C4-2B (cell line): ENCODE data around the gene MALRD1.
"Not testable (repeated sequence)": the region's sequence is repeated elsewhere in the genome, so short reads cannot be mapped to it uniquely, and the experiment has no call there.

Experiments
- H3K27ac ChIP-seq: fragments of 450-650 bp; 2 replicates; pipeline ENCODE4 v1.5.1; 2017
- ZFX ChIP-seq: fragments of 450-650 bp; IDR thresholded peaks from 2 replicates; pipeline ENCODE4 v1.6.1; 2017
- TF ChIP-seq, protein P1 (sequence below): fragments of 450-650 bp; conservative IDR thresholded peaks from 2 replicates; pipeline ENCODE4 v1.5.1; 2017; ENCODE audit warnings: mild to moderate bottlenecking

Gene MALRD1

DNA sequence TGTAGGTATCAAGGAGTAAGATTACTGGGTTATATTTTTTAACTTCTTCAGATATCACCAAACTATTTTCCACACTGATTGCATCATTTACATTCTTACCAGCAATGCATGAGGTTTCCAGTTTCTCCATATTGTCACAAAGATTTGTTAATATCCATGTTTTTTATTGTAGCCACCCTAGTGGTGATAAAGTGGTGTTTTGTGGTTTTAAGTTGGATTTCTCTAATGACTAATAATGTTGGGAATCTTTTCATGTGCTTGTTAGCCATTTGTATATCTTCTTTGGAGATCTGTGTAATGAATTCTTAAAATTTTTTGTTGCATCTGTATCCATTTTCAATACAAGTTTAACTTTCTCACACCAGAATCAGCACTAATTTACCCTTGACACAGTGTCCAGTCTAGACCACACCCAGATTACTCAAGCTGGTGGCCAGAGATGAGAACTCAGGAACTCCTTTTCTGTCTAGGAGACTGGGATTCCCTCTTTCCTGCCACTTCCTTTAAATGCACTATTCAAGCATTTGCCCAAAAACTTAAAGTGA lies 700.7 kb downstream of the MALRD1 start:
- no peak overlapping the region for H3K27ac ChIP-seq
- no peak for TF ChIP-seq ZFX
- TF ChIP-seq, protein P1, sequence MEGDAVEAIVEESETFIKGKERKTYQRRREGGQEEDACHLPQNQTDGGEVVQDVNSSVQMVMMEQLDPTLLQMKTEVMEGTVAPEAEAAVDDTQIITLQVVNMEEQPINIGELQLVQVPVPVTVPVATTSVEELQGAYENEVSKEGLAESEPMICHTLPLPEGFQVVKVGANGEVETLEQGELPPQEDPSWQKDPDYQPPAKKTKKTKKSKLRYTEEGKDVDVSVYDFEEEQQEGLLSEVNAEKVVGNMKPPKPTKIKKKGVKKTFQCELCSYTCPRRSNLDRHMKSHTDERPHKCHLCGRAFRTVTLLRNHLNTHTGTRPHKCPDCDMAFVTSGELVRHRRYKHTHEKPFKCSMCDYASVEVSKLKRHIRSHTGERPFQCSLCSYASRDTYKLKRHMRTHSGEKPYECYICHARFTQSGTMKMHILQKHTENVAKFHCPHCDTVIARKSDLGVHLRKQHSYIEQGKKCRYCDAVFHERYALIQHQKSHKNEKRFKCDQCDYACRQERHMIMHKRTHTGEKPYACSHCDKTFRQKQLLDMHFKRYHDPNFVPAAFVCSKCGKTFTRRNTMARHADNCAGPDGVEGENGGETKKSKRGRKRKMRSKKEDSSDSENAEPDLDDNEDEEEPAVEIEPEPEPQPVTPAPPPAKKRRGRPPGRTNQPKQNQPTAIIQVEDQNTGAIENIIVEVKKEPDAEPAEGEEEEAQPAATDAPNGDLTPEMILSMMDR: no peak

DNA sequence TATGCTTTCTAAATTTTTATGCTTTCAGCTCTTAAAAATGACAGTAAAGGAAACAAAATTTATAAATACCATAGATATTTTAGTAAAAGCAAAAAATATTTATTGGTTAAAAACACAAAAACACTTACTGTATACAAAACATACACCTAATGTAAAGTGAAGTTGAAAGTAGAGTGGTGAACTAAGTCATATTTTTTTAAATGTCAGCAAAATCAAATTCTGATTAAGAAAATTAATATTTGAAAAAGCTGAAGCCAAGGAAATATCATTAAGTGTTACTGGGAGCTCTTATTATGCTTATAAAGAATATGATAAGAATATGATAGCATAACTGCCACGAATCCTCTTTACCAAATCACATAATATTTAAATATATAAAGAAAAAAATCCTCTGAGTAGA lies 702.4 kb downstream of the MALRD1 start:
- no peak for TF ChIP-seq ZFX
- TF ChIP-seq, protein P1: no peak
- no peak overlapping the region for H3K27ac ChIP-seq

DNA sequence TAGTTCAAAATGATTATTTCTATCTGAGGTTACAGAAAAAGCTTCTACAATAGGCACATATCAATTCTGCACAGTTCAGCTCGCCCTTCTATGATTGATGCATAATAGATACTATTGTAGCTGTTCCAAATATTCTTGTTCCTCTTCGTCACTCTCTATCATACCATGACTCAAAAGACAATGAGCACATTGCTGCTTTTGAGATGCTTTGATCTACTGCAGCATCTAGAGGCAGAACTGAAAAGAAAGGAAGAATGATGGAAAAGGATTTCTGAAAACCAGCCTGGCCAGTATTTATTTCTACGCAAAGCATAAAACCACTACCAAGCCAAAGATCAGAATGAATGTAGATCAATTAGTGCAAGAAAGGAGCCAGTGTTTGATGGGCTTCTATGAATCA lies 708.3 kb downstream of the MALRD1 start:
- no peak for TF ChIP-seq ZFX
- TF ChIP-seq, protein P1: no peak
- no peak overlapping the region for H3K27ac ChIP-seq

DNA sequence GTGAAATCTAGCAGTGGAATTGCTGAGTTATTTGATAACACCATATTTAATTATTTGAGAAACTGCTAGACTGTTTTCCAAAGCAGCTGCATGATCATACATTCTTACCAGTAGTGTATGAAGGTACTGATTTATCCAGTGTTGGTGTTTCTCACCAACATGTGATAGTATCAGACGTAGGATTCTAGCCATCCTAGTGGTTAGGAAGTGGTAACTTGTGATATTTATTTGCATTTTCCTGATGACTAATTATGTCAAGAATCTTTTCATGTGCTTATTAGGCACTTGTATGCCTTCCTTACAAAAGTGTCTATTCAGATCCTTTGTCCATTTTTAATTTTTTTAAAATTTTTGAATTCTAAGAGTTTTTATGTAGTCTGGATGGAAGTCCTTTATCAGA lies 713.4 kb downstream of the MALRD1 start:
- no peak overlapping the region for H3K27ac ChIP-seq
- TF ChIP-seq ZFX: no peak
- TF ChIP-seq, protein P1: no peak

DNA sequence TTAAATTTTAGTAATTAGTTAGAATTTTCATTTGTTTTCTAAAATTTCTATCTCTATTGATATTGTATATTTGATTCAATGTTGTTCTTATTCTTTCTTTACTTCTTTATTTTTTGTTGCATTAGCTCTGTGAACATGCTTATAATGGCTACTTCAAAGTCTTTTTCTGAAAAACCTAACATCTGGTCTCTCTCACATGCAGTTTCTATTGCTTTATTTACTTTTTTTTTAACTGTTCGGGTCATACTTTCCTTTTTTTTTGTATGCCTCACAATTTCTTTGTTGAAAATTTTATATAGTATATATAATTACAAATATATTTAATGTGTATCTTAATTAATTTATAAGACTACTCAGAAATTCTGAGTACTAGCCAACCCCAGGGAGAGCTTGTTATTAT lies 715.5 kb downstream of the MALRD1 start:
- no peak for TF ChIP-seq ZFX
- TF ChIP-seq, protein P1: no peak
- H3K27ac ChIP-seq: no peak overlapping the region

DNA sequence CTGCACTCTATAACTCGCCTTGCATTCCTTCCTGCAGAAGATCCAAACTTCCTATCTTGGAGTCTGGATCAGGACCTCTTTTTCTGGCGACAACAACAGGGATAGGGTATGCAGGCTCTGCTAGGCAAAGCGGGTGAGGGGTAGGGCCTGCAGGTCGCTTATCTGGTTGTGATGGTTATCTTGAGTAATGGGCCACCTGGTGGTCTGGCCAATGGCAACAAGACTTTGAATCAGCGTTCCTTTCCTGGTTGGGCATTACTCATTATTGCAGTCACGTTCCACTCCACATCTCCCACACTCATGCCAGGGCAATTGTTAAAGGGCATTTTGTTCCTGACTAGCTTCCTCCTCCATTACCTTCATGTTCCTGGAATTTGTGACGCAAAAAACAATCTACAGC lies 719.3 kb downstream of the MALRD1 start:
- no peak overlapping the region for H3K27ac ChIP-seq
- TF ChIP-seq, protein P1: no peak
- TF ChIP-seq ZFX: no peak

DNA sequence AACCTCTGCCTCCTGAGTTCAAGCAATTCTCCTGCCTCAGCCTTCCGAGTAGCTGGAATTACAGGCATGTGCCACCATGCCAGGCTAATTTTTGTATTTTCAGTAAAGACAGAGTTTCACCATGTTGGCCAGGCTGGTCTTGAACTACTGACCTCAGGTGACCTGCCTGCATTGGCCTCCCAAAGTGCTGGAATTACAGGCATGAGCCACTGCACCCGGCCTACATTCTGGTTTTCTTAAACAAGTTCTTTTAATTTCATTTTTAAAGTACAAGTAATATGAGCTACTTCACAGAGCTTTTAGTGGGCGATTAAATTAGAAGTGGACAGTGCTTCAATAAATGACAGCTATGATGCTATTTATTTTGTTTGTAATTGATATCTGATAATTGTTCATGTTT lies 721.2 kb downstream of the MALRD1 start:
- not testable (repeated sequence) for H3K27ac ChIP-seq

DNA sequence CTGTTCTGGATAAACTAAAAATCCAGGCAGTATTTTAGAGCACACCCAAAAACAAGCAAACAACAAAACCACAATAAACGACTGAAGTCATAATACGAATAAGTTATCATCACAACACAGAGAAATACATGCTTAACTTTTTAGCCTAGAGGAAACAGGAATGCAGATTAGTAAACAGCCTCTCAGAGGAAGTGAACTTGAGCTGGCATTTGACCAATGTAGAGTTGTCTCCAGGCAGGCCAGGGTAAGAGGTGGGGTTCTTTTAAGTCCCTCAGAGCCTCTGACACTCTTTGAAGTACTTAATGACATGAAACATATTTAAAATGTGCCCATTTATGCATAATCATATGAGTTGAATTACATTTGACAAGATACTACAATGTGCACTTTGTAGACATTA lies 724.4 kb downstream of the MALRD1 start:
- no peak for TF ChIP-seq ZFX
- TF ChIP-seq, protein P1: no peak
- no peak overlapping the region for H3K27ac ChIP-seq
